PC-9 (cell line): ENCODE measurements around the gene ARL13B. TPM values are rescaled to one million over a fixed set of nuclear protein-coding genes. Genes with fewer than 3 reads are reported as not detected.
"Not testable (repeated sequence)": the region's sequence is repeated elsewhere in the genome, so short reads cannot be mapped to it uniquely, and the experiment has no call there.

Experiments
- BruUV-seq: library from RNA; stranded (reverse); fragments of 400-500 nt; replicated peaks from 2 replicates; lab custom pipeline; 2021; lab: Mats Ljungman, UMichigan
- CTCF ChIA-PET: fragments of 300-600 bp; sonication (Branson Sonifier 250); formaldehyde crosslinking; loops from one replicate; lab custom pipeline; 2022; ENCODE audit warnings: antibody characterized with exemption; lab: Charles Lee
- POLR2A ChIA-PET: fragments of 300-600 bp; sonication (Branson Sonifier 250); formaldehyde crosslinking; loops from one replicate; lab custom pipeline; 2022; ENCODE audit warnings: antibody characterized with exemption; ENCODE audit not compliant: unreplicated experiment; lab: Charles Lee
- DNase-seq, 2 experiments: peaks; one replicate each; pipeline versions ENCODE4 v3.0.0 to v3.0.0-alpha.2; 2015 to 2022; ENCODE audit warnings: mixed read lengths in 1 of 2
- H2AFZ ChIP-seq: fragments of 200-600 bp; sonication (generic); 2 replicates; pipeline ENCODE4 v1.8.1; 2017; ENCODE audit warnings: antibody characterized with exemption
- H3F3A ChIP-seq: fragments of 200-600 bp; sonication (generic); 2 replicates; pipeline ENCODE4 v1.8.1; 2017; ENCODE audit warnings: antibody characterized with exemption, mild to moderate bottlenecking, low read depth; ENCODE audit not compliant: insufficient read depth
- H3K27ac ChIP-seq: fragments of 200-600 bp; sonication (generic); 2 replicates; pipeline ENCODE4 v1.6.1; 2016; ENCODE audit warnings: mixed run types
- H3K27me3 ChIP-seq: fragments of 200-600 bp; sonication (generic); 2 replicates; pipeline ENCODE4 v1.6.1; 2016; ENCODE audit warnings: low read depth, mixed run types; ENCODE audit not compliant: insufficient read depth
- H3K36me3 ChIP-seq: fragments of 200-600 bp; sonication (generic); 2 replicates; pipeline ENCODE4 v1.6.1; 2016; ENCODE audit warnings: low read depth, mixed run types
- H3K4me1 ChIP-seq: fragments of 200-600 bp; sonication (generic); replicated peaks from 2 replicates; pipeline ENCODE4 v1.6.1; 2016; ENCODE audit warnings: mixed run types; ENCODE audit not compliant: insufficient read depth
- H3K4me2 ChIP-seq: fragments of 200-600 bp; sonication (generic); 2 replicates; pipeline ENCODE4 v1.6.1; 2017; ENCODE audit warnings: mixed run types
- H3K4me3 ChIP-seq: fragments of 200-600 bp; sonication (generic); 2 replicates; pipeline ENCODE4 v1.6.1; 2016; ENCODE audit warnings: mixed run types
- H3K79me2 ChIP-seq: fragments of 200-600 bp; sonication (generic); 2 replicates; pipeline ENCODE4 v1.6.1; 2017; ENCODE audit warnings: low read depth, mixed run types
- H3K9me2 ChIP-seq: fragments of 200-600 bp; sonication (generic); 2 replicates; pipeline ENCODE4 v1.8.1; 2017; ENCODE audit warnings: mild to moderate bottlenecking; ENCODE audit not compliant: insufficient read depth
- H3K9me3 ChIP-seq: fragments of 200-600 bp; sonication (generic); 2 replicates; pipeline ENCODE4 v1.8.1; 2016; ENCODE audit warnings: low read depth; ENCODE audit not compliant: insufficient read depth
- H4K20me1 ChIP-seq: fragments of 200-600 bp; sonication (generic); 2 replicates; pipeline ENCODE4 v1.8.1; 2017; ENCODE audit not compliant: insufficient read depth
- CTCF ChIP-seq: fragments of 200-600 bp; sonication (generic); conservative IDR thresholded peaks from 2 replicates; pipeline ENCODE4 v1.6.1; 2017; ENCODE audit warnings: mixed run types, antibody characterized with exemption, mild to moderate bottlenecking, moderate library complexity
- EZH2 ChIP-seq: fragments of 200-600 bp; sonication (generic); IDR thresholded peaks from 2 replicates; pipeline ENCODE4 v1.8.0; 2017; ENCODE audit warnings: antibody characterized with exemption, low read depth
- intact Hi-C: fragments of 100-400 bp; cut with micrococcal nuclease; formaldehyde crosslinking; loops from one replicate; pipeline ENCODE4 v1.10.0; 2022; ENCODE audit not compliant: unreplicated experiment
- total RNA-seq: library from RNA; stranded (reverse); gene quantifications from 2 replicates; pipeline ENCODE4 v1.2.3, GENCODE V29; 2021

The ARL13B gene
- total RNA-seq, 1 experiment from 2014 or later = 20.2 TPM

GRCh38 chr3:93961026-93961425, 18.9 kb upstream of the ARL13B start:
- DNase-seq = no peak
- Histone ChIP-seq H3F3A (no peaks in the 10 kb centered on the region), H3K9me2 (no peaks in the 10 kb centered on the region), H3K79me2 (no peaks in the 10 kb centered on the region), H3K4me1 (no peaks in the 10 kb centered on the region), H2AFZ (no peak overlapping the region), H3K27me3 (peaks cover 49% of the 10 kb centered on the region), H3K4me2 (no peak overlapping the region), H3K9me3 (no peaks in the 10 kb centered on the region), H3K4me3 (no peak overlapping the region), H3K36me3 (no peaks in the 10 kb centered on the region), H4K20me1 (no peaks in the 10 kb centered on the region), H3K27ac (no peak overlapping the region)
- CTCF ChIA-PET = interaction anchor here (0.6 kb wide), 1 partner anchor 24 kb away, joined by 5 read pairs; no protein-coding TSS in a partner anchor
- POLR2A ChIA-PET = no interaction called here
- TF ChIP-seq CTCF (no peak), EZH2 (no peak)
- intact Hi-C loops = no loop called here
- no TSS peak for BruUV-seq

- POLR2A ChIA-PET = no interaction called here
- H4K20me1 ChIP-seq = no peaks in the 10 kb centered on the region
- H3K4me2 ChIP-seq = no peak overlapping the region
- H3K9me3 ChIP-seq = no peaks in the 10 kb centered on the region
- no peak for DNase-seq
- no TSS peak for BruUV-seq
- H3K79me2 ChIP-seq = no peaks in the 10 kb centered on the region
- H3K27ac ChIP-seq = no peak overlapping the region
- no peaks in the 10 kb centered on the region for H3K4me1 ChIP-seq
- TF ChIP-seq EZH2 = no peak
- TF ChIP-seq CTCF = no peak
- H3K36me3 ChIP-seq = no peaks in the 10 kb centered on the region
- H2AFZ ChIP-seq = no peak overlapping the region
- no peak overlapping the region for H3K4me3 ChIP-seq
- CTCF ChIA-PET = no interaction called here
- no peaks in the 10 kb centered on the region for H3F3A ChIP-seq
- peaks cover 49% of the 10 kb centered on the region for H3K27me3 ChIP-seq
- no peaks in the 10 kb centered on the region for H3K9me2 ChIP-seq
- intact Hi-C loops = no loop called here
Observed at GRCh38 chr3:93961489-93961888, 18.5 kb upstream of the ARL13B start.

GRCh38 chr3:93962798-93963197, 17.2 kb upstream of the ARL13B start:
- H3K4me1 ChIP-seq = no peaks in the 10 kb centered on the region
- no peaks in the 10 kb centered on the region for H3K9me3 ChIP-seq
- no peaks in the 10 kb centered on the region for H3K79me2 ChIP-seq
- H3K4me3 ChIP-seq = no peak overlapping the region
- H3K4me2 ChIP-seq = no peak overlapping the region
- H3K9me2 ChIP-seq = no peaks in the 10 kb centered on the region
- peaks cover 41% of the 10 kb centered on the region; the same call in 1 of the 2 replicates for H3K27me3 ChIP-seq
- TF ChIP-seq EZH2 (no peak), CTCF (no peak)
- no peaks in the 10 kb centered on the region for H3F3A ChIP-seq
- no peak overlapping the region for H3K27ac ChIP-seq
- intact Hi-C loops = no loop called here
- DNase-seq = no peak
- ChIA-PET CTCF (no interaction called here), POLR2A (no interaction called here)
- no peak overlapping the region for H2AFZ ChIP-seq
- H3K36me3 ChIP-seq = no peaks in the 10 kb centered on the region
- BruUV-seq = no TSS peak
- H4K20me1 ChIP-seq = no peaks in the 10 kb centered on the region

- DNase-seq, H3K9me3 ChIP-seq, H3F3A ChIP-seq, H2AFZ ChIP-seq, H4K20me1 ChIP-seq, H3K4me3 ChIP-seq, H3K36me3 ChIP-seq, H3K27ac ChIP-seq, H3K4me2 ChIP-seq, H3K4me1 ChIP-seq, H3K79me2 ChIP-seq, H3K9me2 ChIP-seq, BruUV-seq, intact Hi-C loops, CTCF ChIA-PET, POLR2A ChIA-PET: not testable (repeated sequence)
- H3K27me3 ChIP-seq = peaks cover 32% of the 10 kb centered on the region; the same call in 1 of the 2 replicates
Observed at GRCh38 chr3:93965106-93965505, 14.8 kb upstream of the ARL13B start.
